HEK293T (cell line): ENCODE results near the gene GRIK4.

Source experiments
- CTCF ChIA-PET: fragments of 350-600 bp; formaldehyde crosslinking; extraction: SDS; loops from one replicate; lab custom pipeline; 2021; ENCODE audit warnings: antibody characterized with exemption, inconsistent platforms; lab: Yijun Ruan, JAX
- POLR2A ChIA-PET: fragments of 350-600 bp; formaldehyde crosslinking; extraction: SDS; loops from one replicate; lab custom pipeline; 2020; ENCODE audit warnings: antibody characterized with exemption, inconsistent platforms; lab: Yijun Ruan, JAX
- DNase-seq: peaks from one replicate; pipeline ENCODE4 v3.0.0; 2012; ENCODE audit warnings: mixed read lengths; ENCODE audit errors: extremely low spot score
- ARNT ChIP-seq: fragments of 450-650 bp; IDR thresholded peaks from 2 replicates; pipeline ENCODE4 v1.6.1; 2017; ENCODE audit warnings: mild to moderate bottlenecking
- BHLHE40 ChIP-seq: fragments of 450-650 bp; IDR thresholded peaks from 2 replicates; pipeline ENCODE4 v1.6.1; 2016; ENCODE audit warnings: mild to moderate bottlenecking, moderate library complexity, borderline replicate concordance
- CTBP1 ChIP-seq: fragments of 450-650 bp; IDR thresholded peaks from 2 replicates; pipeline ENCODE4 v1.6.1; 2016; ENCODE audit warnings: borderline replicate concordance
- ELF4 ChIP-seq: fragments of 450-650 bp; IDR thresholded peaks from 2 replicates; pipeline ENCODE4 v1.6.1; 2017; ENCODE audit warnings: antibody characterized with exemption
- FOXA1 ChIP-seq: fragments of 450-650 bp; IDR thresholded peaks from 2 replicates; pipeline ENCODE4 v1.6.1; 2016; ENCODE audit warnings: mild to moderate bottlenecking
- FOXK2 ChIP-seq: fragments of 450-650 bp; IDR thresholded peaks from 2 replicates; pipeline ENCODE4 v1.6.1; 2016; ENCODE audit warnings: mild to moderate bottlenecking
- FOXM1 ChIP-seq: fragments of 450-650 bp; IDR thresholded peaks from 2 replicates; pipeline ENCODE4 v1.6.1; 2017; ENCODE audit warnings: mild to moderate bottlenecking, borderline replicate concordance
- HDGF ChIP-seq: fragments of 450-650 bp; IDR thresholded peaks from 2 replicates; pipeline ENCODE4 v1.6.1; 2017; ENCODE audit warnings: antibody characterized with exemption, borderline replicate concordance
- L3MBTL2 ChIP-seq: fragments of 450-650 bp; conservative IDR thresholded peaks from 2 replicates; pipeline ENCODE4 v1.6.1; 2016; ENCODE audit warnings: mild to moderate bottlenecking
- LEF1 ChIP-seq: fragments of 450-650 bp; IDR thresholded peaks from 2 replicates; pipeline ENCODE4 v1.6.1; 2017; ENCODE audit warnings: mild to moderate bottlenecking, borderline replicate concordance
- NFRKB ChIP-seq: fragments of 450-650 bp; IDR thresholded peaks from 2 replicates; pipeline ENCODE4 v1.6.1; 2016; ENCODE audit warnings: mild to moderate bottlenecking, moderate library complexity
- PKNOX1 ChIP-seq: fragments of 450-650 bp; IDR thresholded peaks from 2 replicates; pipeline ENCODE4 v1.6.1; 2016
- SP1 ChIP-seq: fragments of 450-650 bp; IDR thresholded peaks from 2 replicates; pipeline ENCODE4 v1.6.1; 2017
- SUZ12 ChIP-seq: fragments of 450-650 bp; IDR thresholded peaks from 2 replicates; pipeline ENCODE4 v1.6.1; 2016; ENCODE audit warnings: mild to moderate bottlenecking
- TARDBP ChIP-seq: fragments of 450-650 bp; IDR thresholded peaks from 2 replicates; pipeline ENCODE4 v1.6.1; 2016
- ZNF384 ChIP-seq: fragments of 450-650 bp; IDR thresholded peaks from 2 replicates; pipeline ENCODE4 v1.6.1; 2016

Gene GRIK4

DNA sequence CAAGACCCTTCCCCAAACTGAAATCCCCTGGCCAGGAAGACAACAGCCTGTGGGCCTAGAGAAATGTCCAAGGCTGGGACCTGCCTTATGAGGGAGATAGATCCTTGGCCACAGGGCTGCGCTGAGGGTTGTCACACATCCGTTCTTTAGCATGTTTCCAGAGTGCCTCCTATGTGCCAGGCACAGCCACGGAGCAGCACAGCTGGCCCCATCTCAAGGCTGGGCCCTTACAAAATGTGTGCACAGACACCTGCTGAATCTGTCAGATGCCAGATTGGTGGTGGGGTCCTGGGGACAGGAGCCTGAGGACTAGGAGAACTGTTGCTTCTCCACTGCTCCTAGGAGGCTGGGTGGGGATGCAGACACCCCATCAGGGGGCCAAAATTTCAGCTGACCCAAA is 11.2 kb downstream of the GRIK4 start:
- TF ChIP-seq ELF4 (no peak), SUZ12 (no peak), FOXA1 (no peak)
- POLR2A ChIA-PET, result no interaction called here
- no peak for DNase-seq
- CTCF ChIA-PET, result no interaction called here

GRCh38 chr11:120523196-120523595 is 11.6 kb downstream of the GRIK4 start:
- DNase-seq, result no peak
- POLR2A ChIA-PET, result no interaction called here
- no peak for TF ChIP-seq SUZ12
- no peak for TF ChIP-seq NFRKB
- CTCF ChIA-PET, result no interaction called here

GRCh38 chr11:120524536-120525085 is 13.1 kb downstream of the GRIK4 start:
- no peak for TF ChIP-seq ZNF384
- TF ChIP-seq L3MBTL2, result no peak
- TF ChIP-seq NFRKB, result no peak
- no peak for TF ChIP-seq TARDBP
- no peak for TF ChIP-seq LEF1
- TF ChIP-seq FOXK2, result no peak
- no peak for TF ChIP-seq SUZ12
- TF ChIP-seq BHLHE40, result no peak
- TF ChIP-seq SP1, result no peak
- no peak for TF ChIP-seq HDGF
- no peak for TF ChIP-seq ELF4
- no peak for TF ChIP-seq PKNOX1
- ChIA-PET POLR2A (no interaction called here), CTCF (no interaction called here)
- DNase-seq, result no peak

- POLR2A ChIA-PET, result no interaction called here
- no peak for DNase-seq
- no peak for TF ChIP-seq ZNF384
- no peak for TF ChIP-seq SP1
- no peak for TF ChIP-seq CTBP1
- TF ChIP-seq ELF4, result no peak
- no peak for TF ChIP-seq L3MBTL2
- no peak for TF ChIP-seq BHLHE40
- TF ChIP-seq PKNOX1, result no peak
- no peak for TF ChIP-seq HDGF
- TF ChIP-seq ARNT, result no peak
- no peak for TF ChIP-seq FOXM1
- CTCF ChIA-PET, result no interaction called here
Observed at GRCh38 chr11:120525261-120526171, 14.0 kb downstream of the GRIK4 start.

- ChIA-PET CTCF (no interaction called here), POLR2A (no interaction called here)
- DNase-seq, result no peak
- no peak for TF ChIP-seq LEF1
- no peak for TF ChIP-seq PKNOX1
- TF ChIP-seq ARNT, result no peak
- no peak for TF ChIP-seq SUZ12
- no peak for TF ChIP-seq FOXK2
- TF ChIP-seq TARDBP, result no peak
- no peak for TF ChIP-seq FOXA1
- no peak for TF ChIP-seq HDGF
- no peak for TF ChIP-seq FOXM1
- no peak for TF ChIP-seq BHLHE40
- TF ChIP-seq SP1, result no peak
- TF ChIP-seq ELF4, result no peak
- TF ChIP-seq CTBP1, result no peak
- TF ChIP-seq ZNF384, result no peak
- TF ChIP-seq NFRKB, result no peak
Observed at GRCh38 chr11:120526241-120526640, 14.7 kb downstream of the GRIK4 start.

DNA sequence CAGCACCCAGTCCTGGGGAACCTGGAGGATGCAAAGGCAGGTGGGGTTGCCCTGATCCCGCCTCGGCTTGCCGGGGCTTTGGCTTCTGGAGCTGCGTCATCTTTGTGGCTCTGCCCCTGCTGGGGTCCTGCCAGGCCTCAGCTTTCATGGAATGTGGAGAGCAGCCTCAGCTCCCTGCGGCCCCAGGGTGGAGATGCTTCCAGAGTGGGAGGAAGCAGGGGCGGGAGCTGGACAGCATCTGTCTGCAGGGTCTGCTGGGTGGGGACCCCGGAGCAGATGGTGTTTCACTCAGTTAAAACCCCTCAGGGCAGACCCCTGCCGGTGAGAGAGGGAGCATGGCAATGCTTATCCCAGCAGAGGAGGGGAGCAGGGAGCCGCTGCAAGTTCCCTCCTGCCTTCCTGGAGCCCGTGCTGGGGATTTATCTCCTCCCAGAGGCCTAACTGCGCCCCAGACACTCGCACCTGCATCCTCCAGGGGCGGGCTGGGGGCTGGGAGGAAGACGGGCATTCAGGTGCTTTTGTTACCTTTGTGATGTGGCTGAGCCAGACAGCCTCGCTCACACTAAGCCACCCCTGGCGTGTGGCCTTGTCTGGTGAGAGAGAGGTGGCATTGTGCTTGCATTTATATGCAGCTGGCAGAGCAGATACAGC is 15.7 kb downstream of the GRIK4 start:
- POLR2A ChIA-PET, result interaction anchor here (0.6 kb wide), 1 partner anchor 1420 kb away, joined by 3 read pairs; the partner anchor contains the start of gene C2CD2L
- TF ChIP-seq BHLHE40, result no peak
- TF ChIP-seq FOXM1, result no peak
- TF ChIP-seq NFRKB, result no peak
- TF ChIP-seq L3MBTL2, result no peak
- TF ChIP-seq FOXK2, result no peak
- TF ChIP-seq ZNF384, result no peak
- no peak for TF ChIP-seq SUZ12
- CTCF ChIA-PET, result no interaction called here
- DNase-seq, result no peak
